Adrenal gland (tissue), 5 donors: ENCODE measurements around the gene SLC35C1.

ENCODE experiments used
- CTCF ChIP-seq, 6 experiments: fragments of 450-650 bp in 4 of 6; fragments of 200-600 bp in 2 of 6; sonication (generic) in 1 of 6; IDR thresholded peaks; 1 replicate in 5 of 6; 2 replicates in 1 of 6; pipeline versions ENCODE4 v1.5.1 to v1.8.0; 2016 to 2021; ENCODE audit warnings: antibody characterized with exemption in 6 of 6, mild to moderate bottlenecking in 2 of 6, moderate library complexity in 1 of 6
- POLR2A ChIP-seq, 2 donors: fragments of 450-650 bp; IDR thresholded peaks; one replicate each; pipeline ENCODE4 v1.6.1; 2017; ENCODE audit warnings: antibody characterized with exemption in 2 of 2, mild to moderate bottlenecking in 2 of 2, moderate library complexity in 1 of 2
- donor health status: DM: no; HTN: no; CAD: no.

- no peak for TF ChIP-seq CTCF (IDR thresholded peaks at IDR 0.05)
- no peak for TF ChIP-seq POLR2A (IDR thresholded peaks at IDR 0.05)
Measured at GRCh38 chr11:45806072-45806933, 1.4 kb downstream of the SLC35C1 start.
